ENCODE data around the gene FBP1.
"Not testable (repeated sequence)": the region's sequence is repeated elsewhere in the genome, so short reads cannot be mapped to it uniquely, and the experiment has no call there.

The FBP1 gene

DNA sequence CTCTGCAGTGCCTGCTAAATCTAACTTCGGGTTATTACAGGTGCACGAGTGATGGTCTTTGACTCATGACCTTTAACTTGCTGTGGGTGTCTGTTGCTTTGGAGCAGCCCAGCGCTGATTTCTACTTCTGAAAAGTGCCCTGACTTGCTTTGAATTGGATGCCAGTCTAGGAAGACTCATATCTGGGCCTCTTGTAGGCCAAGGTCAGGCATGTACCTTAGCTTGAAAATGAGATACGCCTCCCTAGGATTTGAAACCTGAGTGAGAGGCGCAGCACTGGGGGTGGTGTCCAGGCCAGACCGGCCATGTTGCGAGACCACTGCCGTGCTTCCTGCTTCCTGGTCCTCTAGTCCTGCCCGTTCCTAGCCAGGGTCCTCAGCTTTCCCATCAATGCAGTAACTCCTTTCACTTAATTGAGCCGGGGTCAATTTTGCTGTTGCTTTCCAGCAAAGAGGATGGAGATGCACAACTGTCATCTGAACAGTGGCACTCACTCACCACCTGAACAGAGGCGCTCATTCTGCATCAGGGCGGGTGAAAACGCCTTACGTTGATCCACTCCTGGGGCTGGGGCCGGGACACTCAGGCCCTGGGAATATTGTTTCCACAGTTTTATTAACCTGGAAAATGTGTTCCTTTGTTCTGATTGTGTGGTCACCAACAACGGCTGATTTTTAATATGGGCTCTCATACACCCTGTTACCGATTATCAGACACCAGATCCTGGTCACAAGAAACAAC, 70.2 kb downstream of the FBP1 start:
- no peak for DNase-seq

DNA sequence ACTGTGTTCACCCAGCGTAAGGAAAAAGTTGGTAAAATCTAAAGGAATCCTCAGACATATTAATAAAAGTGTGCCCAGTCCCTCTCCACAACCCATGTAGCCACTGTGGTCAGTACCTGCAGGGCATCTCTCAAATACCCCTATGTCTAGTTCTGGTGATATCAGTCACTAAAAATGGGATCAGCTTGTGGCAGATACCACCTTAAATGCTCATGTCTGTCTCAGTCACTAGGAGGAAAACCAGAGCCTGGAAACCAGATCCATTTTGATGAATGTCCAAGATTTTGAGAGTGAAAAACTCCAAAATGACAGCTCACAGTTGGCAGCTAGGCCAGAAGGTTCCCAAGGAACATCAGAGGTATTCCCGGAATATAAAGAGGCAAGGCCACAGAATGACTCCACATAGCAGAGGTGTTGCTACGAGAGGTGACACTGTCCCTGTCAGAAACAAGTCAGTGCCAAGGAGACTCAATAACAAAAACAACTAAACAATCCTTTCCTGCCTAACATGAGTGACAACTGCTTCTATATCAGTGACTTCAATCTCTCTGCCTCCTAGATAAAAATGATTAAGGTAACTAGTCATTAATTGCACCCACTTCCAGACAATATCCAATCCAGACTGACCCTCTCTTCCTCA, 70.9 kb downstream of the FBP1 start:
- DNase-seq, result no peak

DNA sequence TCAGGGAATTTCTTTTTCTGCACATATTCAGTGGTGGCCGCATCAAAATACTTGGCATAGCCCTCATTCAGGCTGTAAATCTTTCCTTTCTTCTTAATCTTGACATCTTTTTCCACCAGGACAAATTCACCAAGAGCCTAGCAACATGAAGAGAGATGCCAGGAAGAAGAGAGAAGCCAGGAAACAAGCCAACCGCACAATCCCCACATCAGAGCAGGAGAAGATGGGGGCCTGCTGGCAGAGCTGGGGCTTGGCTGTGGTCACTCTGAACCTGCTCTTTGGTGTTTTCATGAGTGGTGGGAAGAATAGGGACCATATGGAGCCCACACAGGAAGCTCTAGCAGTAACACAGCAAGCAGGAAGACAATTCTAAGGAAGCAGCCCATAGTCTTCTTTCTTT, 72.0 kb downstream of the FBP1 start:
- DNase-seq, result no peak

DNA sequence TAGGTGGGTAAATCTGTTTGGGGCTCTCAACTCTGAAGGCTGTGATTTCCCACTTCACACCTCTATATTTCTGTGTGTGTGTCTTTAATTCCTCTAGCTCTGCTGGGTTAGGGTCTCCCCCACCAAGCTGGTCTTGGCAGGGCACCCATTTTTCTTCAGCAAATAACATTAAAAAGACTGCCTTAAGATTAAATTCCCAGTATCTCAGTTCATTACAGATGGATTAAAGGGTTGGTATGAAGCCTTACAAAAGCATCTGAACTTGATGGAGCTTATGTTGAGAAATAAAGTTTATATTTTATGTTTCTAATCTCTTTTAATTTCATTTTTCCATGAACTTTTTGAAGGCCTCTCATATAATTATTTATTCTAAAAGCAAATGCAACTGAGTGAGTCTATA, 72.8 kb downstream of the FBP1 start:
- DNase-seq, result no peak

DNA sequence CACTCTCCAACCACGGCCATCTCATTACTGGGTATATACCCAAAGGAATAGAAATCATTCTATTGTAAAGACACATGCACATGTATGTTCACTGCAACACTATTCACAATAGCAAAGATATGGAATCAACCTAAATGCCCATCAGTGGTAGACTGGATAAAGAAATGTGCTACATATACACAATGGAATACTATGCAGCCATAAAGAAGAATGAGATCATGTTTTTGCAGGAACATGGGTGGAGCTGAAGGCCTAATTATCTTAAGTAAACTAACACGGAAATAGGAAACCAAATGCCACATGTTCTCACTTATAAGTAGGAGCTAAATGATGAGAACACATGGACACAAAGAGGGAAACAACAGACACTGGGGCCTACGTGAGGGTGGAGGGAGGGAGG, 75.0 kb downstream of the FBP1 start:
- DNase-seq, result not testable (repeated sequence)

DNA sequence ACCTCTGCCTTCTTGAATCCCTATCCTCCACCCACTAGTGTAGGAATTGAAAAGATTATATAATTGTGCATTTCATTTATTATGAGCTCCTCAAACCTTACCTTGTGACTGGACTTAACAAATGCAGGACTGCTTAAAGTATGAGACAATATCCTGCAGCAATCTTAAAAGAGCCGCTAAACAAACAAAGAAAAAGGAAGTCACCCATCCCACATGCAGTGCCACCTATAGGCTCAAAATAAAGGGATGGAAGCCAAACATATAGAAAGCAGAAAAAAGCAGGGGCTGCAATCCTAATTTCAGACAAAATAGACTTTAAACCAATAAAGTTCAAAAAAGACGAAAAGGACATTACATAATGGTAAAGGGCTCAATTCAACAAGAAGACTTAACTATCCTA, 75.8 kb downstream of the FBP1 start:
- DNase-seq, result no peak

DNA sequence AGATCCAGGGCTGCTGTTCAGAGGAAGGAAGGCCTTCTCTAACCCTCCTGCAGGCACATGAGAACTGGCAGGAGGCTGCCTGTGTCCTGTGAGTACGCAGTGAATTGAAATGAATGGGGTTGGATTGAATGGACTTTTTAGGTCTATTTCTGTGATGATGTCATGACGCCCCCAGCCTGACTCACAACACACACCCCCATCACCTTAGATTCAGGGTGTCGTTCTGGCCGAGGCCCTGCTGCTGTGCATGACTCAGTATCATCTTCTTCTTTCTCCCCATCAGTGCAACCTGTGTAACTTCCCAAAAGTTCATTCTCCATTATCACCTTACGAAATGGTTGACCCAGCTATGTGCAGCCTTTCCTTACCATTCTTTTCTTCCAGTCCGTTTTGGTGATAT, 79.1 kb downstream of the FBP1 start:
- no peak for DNase-seq

DNA sequence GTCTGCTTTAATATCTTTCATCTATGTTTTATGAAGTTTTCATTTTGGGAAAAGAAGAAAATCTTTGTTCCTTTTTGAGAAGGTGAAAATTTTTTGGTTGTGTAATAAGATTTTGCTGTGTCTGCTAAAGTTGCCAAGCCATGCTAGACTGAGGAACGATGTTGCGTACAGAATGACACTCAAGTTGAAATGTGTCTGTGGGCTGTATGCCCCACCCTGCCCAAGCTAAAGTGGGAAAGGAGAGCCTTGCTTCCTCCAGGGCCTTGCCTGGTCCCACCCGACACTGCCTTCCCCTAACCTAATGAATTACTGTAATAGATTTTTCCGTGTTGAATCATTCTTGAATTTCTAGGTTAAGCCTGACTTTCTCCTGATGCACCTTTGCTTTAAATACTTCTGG, 81.9 kb downstream of the FBP1 start:
- no peak for DNase-seq

DNA sequence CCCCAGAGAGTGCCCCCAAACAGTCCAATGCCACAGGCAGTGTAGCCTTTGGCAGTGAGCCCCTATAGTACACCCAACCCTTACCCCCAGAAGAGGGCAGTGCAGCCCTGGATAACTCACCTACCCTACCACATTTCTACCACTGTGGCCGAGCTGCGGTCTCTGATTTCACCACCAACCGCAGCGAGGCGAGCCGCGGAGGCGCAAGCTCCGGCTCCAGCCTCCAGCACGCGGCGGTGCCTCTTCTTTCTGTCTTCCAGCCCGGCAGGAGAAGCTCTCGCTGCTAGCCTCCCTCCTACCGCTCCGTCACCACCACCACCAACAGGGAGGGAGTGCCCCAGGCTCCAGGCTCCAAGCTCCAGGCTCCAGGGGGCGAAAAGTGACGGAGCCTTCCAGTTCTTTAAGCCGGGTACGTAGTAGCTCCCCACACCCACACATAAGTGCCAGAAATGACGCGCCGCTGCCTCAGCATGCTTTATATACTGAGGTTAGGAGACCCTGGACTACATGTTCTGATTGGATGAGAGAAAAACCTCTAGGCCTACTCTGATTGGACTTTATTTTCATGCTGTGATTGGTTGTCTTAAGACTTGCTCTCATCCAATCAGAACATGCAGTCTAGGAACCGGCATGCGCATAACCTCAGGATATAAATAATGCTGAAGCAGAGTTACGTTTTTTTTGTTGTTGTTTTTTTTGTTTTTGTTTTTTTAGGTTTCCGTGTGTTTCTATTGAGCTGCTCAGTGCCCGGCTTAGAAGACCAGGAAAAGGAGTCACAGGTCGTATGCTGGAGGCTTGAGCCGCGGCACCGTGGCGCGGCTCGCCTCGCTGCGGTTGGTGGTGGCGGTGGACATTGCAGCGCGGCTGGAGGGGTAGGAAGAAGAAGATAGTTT, 84.6 kb downstream of the FBP1 start, which contains the start of gene PCAT7:
Gene PCAT7 (plus strand): TSS at position 645 of the 893 bp plus-strand sequence.
- DNase-seq, result peak; percentile 77

DNA sequence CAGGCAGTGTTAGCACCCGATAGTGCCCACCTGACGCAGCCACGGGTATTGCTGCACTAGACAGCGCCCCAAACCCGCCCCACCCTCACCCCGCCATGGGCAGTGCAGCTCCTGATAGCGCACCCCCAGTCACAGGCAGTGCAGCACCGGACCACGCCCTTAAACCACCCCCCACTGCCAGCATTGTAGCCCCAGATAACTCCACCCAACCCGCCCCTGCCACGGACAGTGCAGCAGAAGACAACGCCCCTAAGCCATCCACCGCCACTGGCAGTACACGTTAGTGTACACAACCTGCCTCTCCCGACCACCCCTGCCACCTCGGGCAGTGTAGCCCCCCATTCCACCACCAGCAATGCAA, 85.3 kb downstream of the FBP1 start:
- DNase-seq, result no peak
